Neural cell (in vitro differentiated cells): ENCODE measurements around the gene GFM1. TPM values are rescaled to one million over a fixed set of nuclear protein-coding genes. Genes with fewer than 3 reads are reported as not detected.

Experiments
- H2AFZ ChIP-seq: fragments of 200-600, 300-800 bp; sonication (generic), shearing (Covaris generic); 2 replicates; pipeline ENCODE4 v1.6.0; 2014; ENCODE audit warnings: low read depth, mild to moderate bottlenecking, antibody characterized with exemption, low read length, moderate library complexity
- H3F3A ChIP-seq: fragments of 200-600 bp; shearing (Covaris generic); 2 replicates; pipeline ENCODE4 v1.6.1; 2016; ENCODE audit warnings: mild to moderate bottlenecking, moderate library complexity, mixed read lengths, antibody characterized with exemption, low read length; ENCODE audit not compliant: insufficient read depth, poor library complexity, severe bottlenecking
- H3K27ac ChIP-seq: fragments of 200-600, 300-800 bp; sonication (generic), shearing (Covaris generic); 2 replicates; pipeline ENCODE4 v1.5.1; 2014; ENCODE audit warnings: mild to moderate bottlenecking, low read length, moderate library complexity
- H3K27me3 ChIP-seq: fragments of 300-800, 200-600 bp; sonication (generic), shearing (Covaris generic); 2 replicates; pipeline ENCODE4 v1.6.0; 2014; ENCODE audit warnings: mild to moderate bottlenecking, low read depth, low read length, moderate library complexity; ENCODE audit not compliant: insufficient read depth
- H3K36me3 ChIP-seq: fragments of 300-800, 200-600 bp; sonication (generic), shearing (Covaris generic); 2 replicates; pipeline ENCODE4 v1.5.1; 2014; ENCODE audit warnings: mild to moderate bottlenecking, antibody characterized with exemption, low read length, moderate library complexity; ENCODE audit not compliant: insufficient read depth
- H3K4me2 ChIP-seq: fragments of 300-800, 200-600 bp; sonication (generic), shearing (Covaris generic); 2 replicates; pipeline ENCODE4 v1.6.0; 2014; ENCODE audit warnings: mild to moderate bottlenecking, low read length
- H3K4me3 ChIP-seq: fragments of 300-800, 200-600 bp; sonication (generic), shearing (Covaris generic); 2 replicates; pipeline ENCODE4 v1.5.1; 2014; ENCODE audit warnings: mild to moderate bottlenecking, low read length, moderate library complexity
- H3K79me2 ChIP-seq: fragments of 200-600 bp; shearing (Covaris generic); replicated peaks from 2 replicates; pipeline ENCODE4 v1.6.0; 2014; ENCODE audit warnings: mild to moderate bottlenecking, low read length, moderate library complexity; ENCODE audit not compliant: insufficient read depth
- H3K9ac ChIP-seq: fragments of 300-800, 200-600 bp; sonication (generic), shearing (Covaris generic); 2 replicates; pipeline ENCODE4 v1.6.1; 2016; ENCODE audit warnings: mild to moderate bottlenecking, low read length, mixed read lengths
- H3K9me2 ChIP-seq: fragments of 200-600 bp; shearing (Covaris generic); 2 replicates; pipeline ENCODE4 v1.6.1; 2016; ENCODE audit warnings: mild to moderate bottlenecking, low read length, mixed read lengths; ENCODE audit not compliant: insufficient read depth
- H3K9me3 ChIP-seq: fragments of 200-600, 300-800 bp; sonication (generic), shearing (Covaris generic); 2 replicates; pipeline ENCODE4 v1.6.1; 2016; ENCODE audit warnings: mild to moderate bottlenecking, mixed run types, low read length, moderate library complexity, mixed read lengths
- H4K20me1 ChIP-seq: fragments of 200-600 bp; shearing (Covaris generic); 2 replicates; pipeline ENCODE4 v1.6.1; 2016; ENCODE audit warnings: mild to moderate bottlenecking, mixed run types; ENCODE audit not compliant: insufficient read depth
- EP300 ChIP-seq: fragments of 450-650 bp; conservative IDR thresholded peaks from 2 replicates; pipeline ENCODE4 v1.6.1; 2014; ENCODE audit warnings: antibody characterized with exemption, mild to moderate bottlenecking, moderate library complexity; ENCODE audit not compliant: poor library complexity, severe bottlenecking
- EZH2 ChIP-seq: fragments of 200-600, 300-800 bp; shearing (Covaris generic), sonication (generic); IDR thresholded peaks from 2 replicates; pipeline ENCODE4 v1.6.1; 2014; ENCODE audit warnings: antibody characterized with exemption, low read length, borderline replicate concordance, mild to moderate bottlenecking; ENCODE audit not compliant: insufficient read depth, poor library complexity, severe bottlenecking
- MXI1 ChIP-seq: fragments of 450-650 bp; conservative IDR thresholded peaks from 2 replicates; pipeline ENCODE4 v1.6.1; 2014; ENCODE audit warnings: antibody characterized with exemption, mild to moderate bottlenecking; ENCODE audit not compliant: poor library complexity, severe bottlenecking
- POLR2AphosphoS5 ChIP-seq: IDR thresholded peaks from 2 replicates; pipeline ENCODE4 v1.6.1; 2012
- RAD21 ChIP-seq: fragments of 450-650 bp; conservative IDR thresholded peaks from 2 replicates; pipeline ENCODE4 v1.6.1; 2014; ENCODE audit warnings: antibody characterized with exemption, mild to moderate bottlenecking, moderate library complexity
- SMC3 ChIP-seq: fragments of 450-650 bp; conservative IDR thresholded peaks from 2 replicates; pipeline ENCODE4 v1.6.1; 2014; ENCODE audit warnings: antibody characterized with exemption, mild to moderate bottlenecking, moderate library complexity; ENCODE audit not compliant: poor library complexity
- TAF1 ChIP-seq: IDR thresholded peaks from 2 replicates; pipeline ENCODE4 v1.6.1; 2012; ENCODE audit warnings: low read depth
- polyA plus RNA-seq: library from polyadenylated mRNA; depleted of rRNA; stranded (reverse); fragments of >200 nt; gene quantifications from 2 replicates; pipeline ENCODE4 v1.2.3, GENCODE V29; 2014
- TF ChIP-seq, protein P1 (sequence below): fragments of 450-650 bp; IDR thresholded peaks from 2 replicates; pipeline ENCODE4 v1.5.1; 2014; ENCODE audit warnings: antibody characterized with exemption, mild to moderate bottlenecking, moderate library complexity; ENCODE audit not compliant: poor library complexity, severe bottlenecking
- TF ChIP-seq, protein P2 (sequence below): IDR thresholded peaks from 2 replicates; pipeline ENCODE4 v1.6.1; 2012; ENCODE audit warnings: borderline replicate concordance

Gene GFM1
- polyA plus RNA-seq, 1 donor from 2014 or later, result 67.1 TPM

DNA sequence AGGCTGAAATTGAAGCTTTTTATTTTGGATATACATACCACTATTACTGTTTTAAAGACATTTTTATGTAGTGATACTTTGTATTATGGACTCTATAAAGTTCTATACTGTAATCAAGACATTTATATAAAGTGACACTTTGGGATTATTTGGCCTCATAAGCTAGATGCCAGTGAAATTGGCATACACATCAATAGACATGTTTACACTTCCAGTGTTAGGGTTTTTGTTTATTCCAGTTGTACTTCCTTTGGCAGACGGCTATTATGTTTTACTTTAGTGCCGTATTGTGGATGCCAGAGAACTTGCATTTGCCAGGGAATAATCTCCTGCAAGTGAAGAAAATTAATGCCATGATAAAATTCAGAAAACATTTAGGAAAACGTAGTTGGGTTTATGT, 22.1 kb downstream of the GFM1 start:
- no peak overlapping the region for H3K27ac ChIP-seq
- H2AFZ ChIP-seq, result no peak overlapping the region
- no peaks in the 10 kb centered on the region for H3K27me3 ChIP-seq
- H3K79me2 ChIP-seq, result no peaks in the 10 kb centered on the region
- no peaks in the 10 kb centered on the region for H3F3A ChIP-seq
- no peak overlapping the region for H3K9ac ChIP-seq
- H3K4me2 ChIP-seq, result no peak overlapping the region
- H4K20me1 ChIP-seq, result no peaks in the 10 kb centered on the region
- H3K9me2 ChIP-seq, result no peaks in the 10 kb centered on the region
- H3K36me3 ChIP-seq, result peaks cover 16% of the 10 kb centered on the region
- H3K9me3 ChIP-seq, result no peaks in the 10 kb centered on the region
- H3K4me3 ChIP-seq, result no peak overlapping the region
- TF ChIP-seq RAD21 (no peak), TAF1 (no peak), MXI1 (no peak), POLR2AphosphoS5 (no peak), EP300 (no peak), SMC3 (no peak), EZH2 (no peak)
- TF ChIP-seq, protein P1, sequence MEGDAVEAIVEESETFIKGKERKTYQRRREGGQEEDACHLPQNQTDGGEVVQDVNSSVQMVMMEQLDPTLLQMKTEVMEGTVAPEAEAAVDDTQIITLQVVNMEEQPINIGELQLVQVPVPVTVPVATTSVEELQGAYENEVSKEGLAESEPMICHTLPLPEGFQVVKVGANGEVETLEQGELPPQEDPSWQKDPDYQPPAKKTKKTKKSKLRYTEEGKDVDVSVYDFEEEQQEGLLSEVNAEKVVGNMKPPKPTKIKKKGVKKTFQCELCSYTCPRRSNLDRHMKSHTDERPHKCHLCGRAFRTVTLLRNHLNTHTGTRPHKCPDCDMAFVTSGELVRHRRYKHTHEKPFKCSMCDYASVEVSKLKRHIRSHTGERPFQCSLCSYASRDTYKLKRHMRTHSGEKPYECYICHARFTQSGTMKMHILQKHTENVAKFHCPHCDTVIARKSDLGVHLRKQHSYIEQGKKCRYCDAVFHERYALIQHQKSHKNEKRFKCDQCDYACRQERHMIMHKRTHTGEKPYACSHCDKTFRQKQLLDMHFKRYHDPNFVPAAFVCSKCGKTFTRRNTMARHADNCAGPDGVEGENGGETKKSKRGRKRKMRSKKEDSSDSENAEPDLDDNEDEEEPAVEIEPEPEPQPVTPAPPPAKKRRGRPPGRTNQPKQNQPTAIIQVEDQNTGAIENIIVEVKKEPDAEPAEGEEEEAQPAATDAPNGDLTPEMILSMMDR, result no peak
- TF ChIP-seq, protein P2, sequence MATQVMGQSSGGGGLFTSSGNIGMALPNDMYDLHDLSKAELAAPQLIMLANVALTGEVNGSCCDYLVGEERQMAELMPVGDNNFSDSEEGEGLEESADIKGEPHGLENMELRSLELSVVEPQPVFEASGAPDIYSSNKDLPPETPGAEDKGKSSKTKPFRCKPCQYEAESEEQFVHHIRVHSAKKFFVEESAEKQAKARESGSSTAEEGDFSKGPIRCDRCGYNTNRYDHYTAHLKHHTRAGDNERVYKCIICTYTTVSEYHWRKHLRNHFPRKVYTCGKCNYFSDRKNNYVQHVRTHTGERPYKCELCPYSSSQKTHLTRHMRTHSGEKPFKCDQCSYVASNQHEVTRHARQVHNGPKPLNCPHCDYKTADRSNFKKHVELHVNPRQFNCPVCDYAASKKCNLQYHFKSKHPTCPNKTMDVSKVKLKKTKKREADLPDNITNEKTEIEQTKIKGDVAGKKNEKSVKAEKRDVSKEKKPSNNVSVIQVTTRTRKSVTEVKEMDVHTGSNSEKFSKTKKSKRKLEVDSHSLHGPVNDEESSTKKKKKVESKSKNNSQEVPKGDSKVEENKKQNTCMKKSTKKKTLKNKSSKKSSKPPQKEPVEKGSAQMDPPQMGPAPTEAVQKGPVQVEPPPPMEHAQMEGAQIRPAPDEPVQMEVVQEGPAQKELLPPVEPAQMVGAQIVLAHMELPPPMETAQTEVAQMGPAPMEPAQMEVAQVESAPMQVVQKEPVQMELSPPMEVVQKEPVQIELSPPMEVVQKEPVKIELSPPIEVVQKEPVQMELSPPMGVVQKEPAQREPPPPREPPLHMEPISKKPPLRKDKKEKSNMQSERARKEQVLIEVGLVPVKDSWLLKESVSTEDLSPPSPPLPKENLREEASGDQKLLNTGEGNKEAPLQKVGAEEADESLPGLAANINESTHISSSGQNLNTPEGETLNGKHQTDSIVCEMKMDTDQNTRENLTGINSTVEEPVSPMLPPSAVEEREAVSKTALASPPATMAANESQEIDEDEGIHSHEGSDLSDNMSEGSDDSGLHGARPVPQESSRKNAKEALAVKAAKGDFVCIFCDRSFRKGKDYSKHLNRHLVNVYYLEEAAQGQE, result no peak

DNA sequence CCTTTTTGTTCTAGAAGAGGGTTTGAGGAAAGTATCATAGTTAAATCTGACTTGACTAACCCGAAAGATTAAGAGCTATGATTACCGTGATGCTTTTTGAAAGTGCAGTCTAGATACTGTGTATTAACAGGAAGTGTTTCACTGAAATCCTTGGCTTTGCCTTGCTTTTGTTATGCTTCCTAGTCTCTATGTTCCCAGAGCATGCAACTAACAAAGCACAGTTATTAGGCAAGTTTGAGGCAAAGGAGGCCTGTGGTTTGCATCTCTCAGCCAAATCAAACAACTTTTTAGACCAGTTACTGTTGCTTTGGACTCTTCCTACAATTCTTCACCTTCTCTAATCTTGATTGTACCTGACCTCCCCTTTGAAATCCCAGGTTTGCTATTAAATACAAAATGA, 24.2 kb downstream of the GFM1 start:
- H3K9me3 ChIP-seq, result no peaks in the 10 kb centered on the region
- no peaks in the 10 kb centered on the region for H4K20me1 ChIP-seq
- H3K79me2 ChIP-seq, result no peaks in the 10 kb centered on the region
- no peak overlapping the region for H3K9ac ChIP-seq
- no peaks in the 10 kb centered on the region for H3K9me2 ChIP-seq
- no peak overlapping the region for H3K27ac ChIP-seq
- no peak overlapping the region for H3K4me2 ChIP-seq
- H2AFZ ChIP-seq, result no peak overlapping the region
- no peak overlapping the region for H3K4me3 ChIP-seq
- no peaks in the 10 kb centered on the region for H3F3A ChIP-seq
- H3K27me3 ChIP-seq, result no peaks in the 10 kb centered on the region
- peaks cover 14% of the 10 kb centered on the region for H3K36me3 ChIP-seq
- TF ChIP-seq, protein P2, result no peak
- TF ChIP-seq, protein P1, result no peak
- TF ChIP-seq POLR2AphosphoS5, result no peak
- TF ChIP-seq EP300, result no peak
- TF ChIP-seq RAD21, result no peak
- TF ChIP-seq MXI1, result no peak
- no peak for TF ChIP-seq SMC3
- no peak for TF ChIP-seq EZH2
- TF ChIP-seq TAF1, result no peak
